ENCODE measurements around the gene KCTD11.

Gene KCTD11

DNA sequence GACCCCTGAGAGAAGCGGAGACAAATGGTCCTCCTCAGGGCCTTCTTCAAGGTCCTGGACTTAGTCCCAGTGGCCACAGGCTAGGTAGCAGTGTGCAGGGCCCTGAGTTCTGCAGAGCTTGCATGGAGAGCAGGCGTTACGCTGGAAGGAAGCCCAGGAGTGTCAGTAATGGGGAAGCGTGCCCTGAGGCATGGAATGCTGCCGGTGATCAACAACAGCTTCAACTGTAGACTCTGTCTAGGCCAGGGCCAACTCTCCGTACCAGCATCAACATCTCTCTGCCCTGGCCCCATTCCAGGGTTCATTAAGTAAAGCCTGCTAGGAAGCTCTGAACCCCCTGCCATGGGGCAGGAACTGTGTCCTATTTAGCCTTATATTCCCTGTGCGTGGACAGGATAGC is 28.4 kb downstream of the KCTD11 start:
- DNase-seq: peak; percentile 25

DNA sequence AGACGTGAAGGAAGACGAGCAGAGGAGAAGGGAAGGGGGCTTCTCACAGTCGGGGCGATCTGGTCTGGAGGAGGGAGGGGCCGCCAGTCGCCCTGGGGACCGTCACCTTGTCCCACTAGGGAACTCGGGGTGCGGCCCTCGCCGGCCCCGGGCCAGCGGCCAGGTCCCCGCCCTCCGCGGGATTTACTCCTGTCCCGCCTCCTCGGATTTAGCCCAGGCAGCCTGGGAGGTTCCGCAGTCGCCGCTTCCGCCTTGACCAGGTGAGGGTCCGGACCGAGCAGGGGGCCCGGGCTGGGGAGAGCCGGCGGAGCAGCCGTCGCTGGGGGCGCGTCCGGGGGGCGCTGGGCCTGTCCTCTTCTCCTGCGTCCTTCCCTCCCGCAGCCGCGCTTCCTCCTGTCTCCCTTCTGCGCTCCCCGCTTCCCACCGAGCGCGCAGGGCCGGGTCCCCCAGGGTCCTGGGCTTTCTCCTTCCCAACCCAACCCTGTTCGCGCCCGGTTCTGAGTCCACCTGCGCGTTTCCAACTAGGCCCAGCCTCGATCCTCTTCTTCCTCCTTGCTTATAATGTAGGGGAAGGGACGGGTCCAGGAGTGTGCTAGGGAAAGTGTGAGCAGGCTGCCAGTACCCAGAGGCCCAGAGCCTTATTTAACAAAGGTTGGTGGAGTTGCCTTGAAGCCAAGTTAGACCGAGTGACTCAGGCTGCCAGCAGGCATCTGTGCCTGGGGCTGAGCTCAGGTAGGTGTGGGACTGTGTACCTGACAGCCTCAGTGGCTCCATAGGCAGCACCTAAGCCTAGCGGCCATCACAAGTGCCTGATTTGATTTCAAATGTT is 29.1 kb downstream of the KCTD11 start, which contains the start of gene TNK1:
Gene TNK1, plus strand, starts transcription at position 235 of the 829 bp plus-strand sequence. CDS start 1,838 bp downstream, outside the sequence.
- no peak for DNase-seq

DNA sequence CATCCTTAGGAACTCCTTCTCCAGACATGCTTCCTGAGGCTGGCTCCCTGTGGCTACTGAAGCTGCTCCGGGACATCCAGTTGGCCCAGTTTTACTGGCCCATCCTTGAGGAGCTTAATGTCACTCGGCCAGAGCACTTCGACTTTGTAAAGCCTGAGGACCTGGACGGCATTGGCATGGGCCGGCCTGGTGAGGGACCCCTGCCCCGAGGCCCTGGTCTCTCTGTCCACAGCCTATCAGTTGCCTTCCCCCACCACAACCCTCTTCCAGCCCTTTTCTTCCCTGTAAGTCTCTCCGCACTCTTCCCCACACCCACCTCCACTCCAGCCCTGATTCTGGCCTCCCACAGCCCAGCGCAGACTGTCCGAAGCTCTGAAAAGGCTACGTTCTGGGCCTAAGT is 30.9 kb downstream of the KCTD11 start:
- DNase-seq: no peak

DNA sequence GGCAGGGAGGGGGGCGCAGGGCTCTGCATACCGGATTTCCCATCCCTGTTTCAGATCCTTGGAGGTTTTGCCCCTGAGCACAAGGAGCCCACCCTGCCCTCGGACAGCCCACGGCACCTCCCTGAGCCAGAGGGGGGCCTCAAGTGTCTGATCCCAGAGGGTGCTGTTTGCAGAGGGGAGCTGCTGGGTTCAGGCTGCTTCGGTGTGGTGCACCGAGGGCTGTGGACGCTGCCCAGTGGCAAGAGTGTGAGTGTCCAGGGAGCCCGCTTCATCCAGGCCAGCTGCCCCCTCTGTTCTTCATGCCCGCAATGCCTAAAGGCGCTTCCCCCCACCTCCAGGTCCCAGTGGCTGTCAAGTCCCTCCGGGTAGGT is 31.4 kb downstream of the KCTD11 start:
- DNase-seq: no peak

DNA sequence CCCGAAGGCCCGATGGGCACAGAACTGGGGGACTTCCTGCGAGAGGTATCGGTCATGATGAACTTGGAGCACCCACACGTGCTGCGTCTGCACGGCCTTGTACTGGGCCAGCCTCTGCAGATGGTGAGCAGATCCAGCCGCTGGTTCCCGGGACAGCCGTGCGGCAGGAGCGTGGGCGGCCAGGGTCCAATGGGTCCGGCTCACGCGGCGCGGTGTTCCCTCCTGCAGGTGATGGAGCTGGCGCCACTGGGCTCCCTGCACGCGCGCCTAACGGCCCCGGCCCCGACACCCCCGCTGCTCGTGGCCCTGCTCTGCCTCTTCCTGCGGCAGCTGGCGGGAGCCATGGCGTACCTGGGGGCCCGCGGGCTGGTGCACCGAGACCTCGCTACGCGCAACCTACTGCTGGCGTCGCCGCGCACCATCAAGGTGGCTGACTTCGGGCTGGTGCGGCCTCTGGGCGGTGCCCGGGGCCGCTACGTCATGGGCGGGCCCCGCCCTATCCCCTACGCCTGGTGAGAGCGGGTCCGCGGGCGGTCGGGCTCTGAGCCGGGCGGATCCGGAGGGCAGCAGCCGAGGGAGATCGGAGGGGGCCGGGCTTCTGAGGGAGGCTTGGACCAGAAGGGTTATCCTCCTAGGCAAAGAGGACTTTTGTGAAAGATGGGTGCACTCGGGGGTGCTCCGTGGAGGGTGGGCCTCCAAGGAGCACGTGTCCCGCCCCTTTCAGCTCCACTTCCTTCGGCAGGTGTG is 32.0 kb downstream of the KCTD11 start:
- peak; percentile 30 for DNase-seq

DNA sequence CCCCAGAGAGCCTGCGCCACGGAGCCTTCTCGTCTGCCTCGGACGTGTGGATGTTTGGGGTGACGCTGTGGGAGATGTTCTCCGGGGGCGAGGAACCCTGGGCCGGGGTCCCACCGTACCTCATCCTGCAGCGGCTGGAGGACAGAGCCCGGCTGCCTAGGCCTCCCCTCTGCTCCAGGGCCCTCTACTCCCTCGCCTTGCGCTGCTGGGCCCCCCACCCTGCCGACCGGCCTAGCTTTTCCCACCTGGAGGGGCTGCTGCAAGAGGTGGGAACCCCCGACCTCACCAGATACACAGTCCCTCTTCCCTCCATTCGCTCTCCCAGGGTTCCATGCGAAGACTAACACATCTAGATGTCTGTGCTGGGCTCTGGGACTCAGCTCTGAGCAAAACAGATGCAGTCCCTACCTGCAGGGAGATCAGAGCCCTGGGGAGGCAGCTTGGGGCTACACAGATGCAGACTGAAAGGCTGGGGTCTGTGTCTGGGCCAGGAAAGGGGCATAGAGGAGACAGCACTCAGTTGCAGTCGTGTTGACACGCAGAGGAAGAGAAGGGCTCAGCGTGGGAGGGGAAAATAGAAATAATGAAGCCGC is 32.6 kb downstream of the KCTD11 start:
- DNase-seq: no peak

DNA sequence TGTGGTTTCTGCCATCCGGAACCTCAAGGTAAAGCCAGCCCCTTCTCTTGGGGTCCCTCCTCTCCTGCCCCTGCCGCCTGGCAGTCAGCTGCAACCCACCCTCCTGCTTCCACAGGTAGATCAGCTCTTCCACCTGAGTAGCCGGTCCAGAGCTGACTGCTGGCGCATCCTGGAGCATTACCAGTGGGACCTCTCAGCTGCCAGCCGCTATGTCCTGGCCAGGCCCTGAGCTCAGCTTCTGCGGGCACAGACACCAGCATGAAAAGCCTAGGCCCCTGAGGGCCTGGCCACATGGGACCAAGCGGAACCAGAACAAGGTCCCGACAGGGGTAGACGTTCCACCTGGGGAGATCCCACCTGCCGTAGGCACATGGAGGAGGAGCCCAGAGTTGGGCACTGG is 36.9 kb downstream of the KCTD11 start:
- DNase-seq: no peak

DNA sequence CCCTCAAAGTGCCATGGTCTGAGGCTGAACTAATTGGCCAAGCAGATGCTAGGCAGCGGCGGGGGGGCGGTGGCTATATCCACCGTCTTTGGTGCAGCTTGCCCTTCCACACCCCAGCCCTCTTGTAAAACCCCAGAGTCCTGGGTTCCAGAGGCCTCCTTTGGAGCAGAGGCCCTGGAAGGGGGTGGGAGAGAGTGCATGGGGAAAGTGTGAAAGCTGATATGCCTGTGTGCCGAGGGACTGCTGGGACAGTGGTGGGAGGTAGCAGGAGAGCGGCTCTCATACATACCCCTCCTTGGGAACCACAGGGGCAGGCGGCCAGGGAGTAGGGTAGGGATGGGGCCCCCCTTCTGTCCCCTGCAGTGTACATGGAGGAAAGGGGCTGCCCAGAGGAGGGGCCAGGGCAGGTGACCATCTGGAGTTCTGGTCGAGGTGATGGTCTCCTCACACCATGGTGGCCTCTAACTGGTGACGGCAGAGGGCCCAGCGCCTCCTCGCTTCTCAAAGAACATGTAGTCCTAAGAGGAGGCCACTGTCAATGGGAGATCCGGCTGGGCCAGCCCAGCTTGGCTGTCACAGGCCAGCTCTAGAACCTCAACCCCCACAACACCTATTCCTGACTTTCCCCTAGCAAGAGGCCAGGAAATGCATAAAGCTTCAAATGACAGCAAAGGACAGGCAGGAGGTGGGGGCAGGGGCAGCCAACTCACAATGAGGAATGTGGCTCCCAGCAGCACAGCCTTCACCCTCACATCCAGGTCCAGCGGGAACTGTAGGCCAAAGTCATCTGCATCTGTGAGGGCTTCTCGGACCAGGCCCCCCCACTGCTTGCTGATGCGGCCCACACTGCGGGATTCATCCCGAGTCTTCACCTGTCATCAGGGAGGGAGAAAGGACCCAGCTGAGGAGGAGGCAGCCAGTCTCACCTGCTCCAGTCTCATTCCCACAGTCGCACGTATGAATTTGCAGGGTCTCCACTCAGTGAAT is 38.3 kb downstream of the KCTD11 start:
- no peak for DNase-seq

DNA sequence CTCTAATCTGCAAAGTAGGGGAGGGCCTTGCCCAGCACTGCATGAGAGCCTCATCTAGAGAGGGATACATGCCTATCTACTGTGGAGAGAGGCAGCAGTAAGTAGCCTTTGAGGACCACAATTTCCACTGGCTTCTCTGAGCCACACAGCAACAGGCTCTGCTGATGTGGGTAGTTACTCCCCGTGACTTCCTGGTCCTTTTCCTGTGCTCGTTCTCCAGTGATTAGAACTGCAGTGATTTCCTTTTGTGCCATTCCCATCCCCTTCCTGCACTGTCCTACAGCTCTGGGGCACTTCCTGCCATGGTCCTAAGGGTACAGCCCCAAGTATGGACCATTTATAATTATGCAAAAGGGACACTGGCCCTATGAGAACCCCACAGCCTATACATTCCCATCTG is 39.3 kb downstream of the KCTD11 start:
- DNase-seq: no peak

DNA sequence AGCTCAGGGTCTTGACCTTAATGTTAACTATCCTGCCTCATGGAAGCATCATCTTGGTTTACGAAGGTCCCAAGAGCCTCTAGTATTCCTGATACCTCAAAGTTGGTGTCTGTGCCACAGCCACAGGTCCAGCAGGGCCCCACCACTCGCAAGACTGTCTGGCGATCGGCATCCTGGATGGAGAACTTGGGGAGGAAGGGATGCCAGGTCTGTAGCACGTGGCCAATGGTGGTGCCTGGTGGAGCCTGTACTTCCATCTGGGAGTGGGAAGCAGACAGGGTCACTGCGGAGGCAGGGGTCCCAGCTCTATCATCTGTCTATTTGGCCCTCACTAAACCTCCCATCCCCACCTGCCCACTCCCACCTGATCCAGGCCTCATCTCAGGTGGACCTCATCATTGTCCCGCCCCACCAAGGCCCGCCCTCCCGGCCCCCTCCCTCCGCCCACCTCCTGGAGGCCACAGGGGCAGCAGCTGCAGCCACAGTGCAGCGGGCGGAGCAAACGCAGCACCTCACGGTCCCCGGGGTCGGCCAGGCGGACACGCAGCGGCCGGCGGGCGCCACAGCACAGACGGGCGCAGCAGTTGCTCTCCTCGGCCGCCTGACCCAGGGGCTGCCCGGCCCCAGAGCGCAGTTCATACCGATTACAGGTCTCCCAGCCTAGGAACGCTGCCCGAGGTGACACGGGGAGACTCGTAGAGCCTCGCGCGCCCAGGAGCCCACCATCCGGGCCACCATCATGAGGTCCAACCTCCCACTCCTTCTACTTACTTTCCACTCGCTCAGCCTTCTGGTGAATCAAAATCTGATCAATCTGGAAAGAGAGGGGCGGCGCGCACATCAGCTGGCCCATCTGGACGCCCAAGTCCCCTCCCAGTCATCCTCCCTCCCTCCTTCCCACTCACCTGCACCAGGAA is 41.0 kb downstream of the KCTD11 start:
- DNase-seq: no peak

DNA sequence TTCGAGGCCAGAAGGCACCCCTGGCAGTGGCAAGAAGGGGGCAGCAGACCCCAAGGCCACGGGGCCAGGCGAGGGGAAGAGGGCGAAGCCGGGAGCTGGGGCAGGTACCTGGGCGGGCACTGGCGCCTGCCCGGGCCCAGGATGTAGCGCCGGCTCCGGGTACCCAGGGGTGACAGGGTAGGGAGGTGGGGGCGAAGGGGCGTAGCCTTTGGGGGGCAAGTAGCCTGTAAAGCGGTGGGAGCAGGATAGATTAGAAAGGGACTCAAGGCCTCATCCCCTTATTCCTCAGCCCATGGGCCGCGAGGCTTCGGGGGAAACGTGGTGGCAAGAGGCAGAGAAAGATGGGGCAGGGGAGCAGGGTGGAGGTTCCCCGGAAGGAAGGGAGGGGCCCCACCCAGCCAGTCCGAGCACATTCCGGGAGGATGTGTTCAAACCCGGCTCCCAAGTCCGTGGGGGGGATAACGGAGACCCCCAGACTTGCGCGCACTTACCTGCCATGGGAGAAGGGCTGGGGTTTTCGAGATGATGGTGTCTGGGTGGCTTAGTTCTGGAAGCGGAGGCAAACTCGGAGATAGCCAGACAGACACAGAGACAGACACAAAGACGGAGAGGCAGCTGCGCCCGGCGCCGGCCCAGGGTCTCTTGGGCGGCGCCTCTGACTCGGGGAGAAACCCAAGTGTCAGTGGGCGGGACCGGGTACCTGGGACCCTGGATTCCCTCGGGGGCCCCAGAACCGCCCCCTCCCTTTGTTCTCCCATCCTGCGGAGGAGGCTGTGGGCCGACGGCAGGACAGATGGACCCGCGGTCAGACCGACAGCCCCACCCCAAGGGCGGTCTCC is 41.9 kb downstream of the KCTD11 start:
- peak; percentile 17 for DNase-seq

DNA sequence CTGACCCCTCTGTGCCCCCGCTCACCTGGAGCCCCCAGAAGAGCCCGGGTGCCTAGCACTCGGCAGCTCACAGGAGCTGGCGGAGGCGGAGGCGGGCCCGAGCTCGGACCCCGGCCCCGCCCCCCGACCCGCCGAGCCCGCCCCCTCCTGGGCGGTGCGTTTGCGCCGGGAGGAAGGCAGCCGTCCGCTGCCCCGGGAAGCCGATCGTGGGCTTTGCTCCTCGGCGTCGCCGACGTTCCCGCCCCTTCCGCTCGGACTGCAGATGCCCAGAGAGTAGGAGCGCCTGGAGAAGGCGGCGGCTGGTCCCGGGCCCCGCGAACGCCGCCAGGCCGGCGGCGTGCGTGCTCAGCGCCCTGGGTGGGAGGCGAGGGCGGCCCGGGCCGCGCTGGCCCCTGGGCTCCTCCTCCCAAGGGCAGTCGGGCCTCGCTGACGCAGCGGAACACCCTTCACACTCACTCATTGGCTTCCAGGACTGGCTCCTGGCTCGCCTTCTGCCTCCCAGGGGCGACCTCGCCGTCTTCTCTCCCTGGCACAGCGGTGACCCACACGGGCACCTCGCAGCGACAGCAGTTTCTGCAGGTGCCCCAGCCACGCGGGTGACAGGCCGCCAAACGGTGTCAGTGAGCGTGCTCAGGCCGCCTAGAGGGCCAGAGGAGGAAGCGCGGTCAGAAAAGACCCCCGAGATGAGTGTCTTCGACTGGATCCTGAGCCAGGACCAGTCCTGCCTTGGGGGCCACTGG is 42.7 kb downstream of the KCTD11 start, which contains the start of gene PLSCR3:
Gene PLSCR3, minus strand, starts transcription at position 74 of the 740 bp plus-strand sequence. CDS start 415 bp downstream, outside the sequence.
- peak; percentile 84 for DNase-seq

DNA sequence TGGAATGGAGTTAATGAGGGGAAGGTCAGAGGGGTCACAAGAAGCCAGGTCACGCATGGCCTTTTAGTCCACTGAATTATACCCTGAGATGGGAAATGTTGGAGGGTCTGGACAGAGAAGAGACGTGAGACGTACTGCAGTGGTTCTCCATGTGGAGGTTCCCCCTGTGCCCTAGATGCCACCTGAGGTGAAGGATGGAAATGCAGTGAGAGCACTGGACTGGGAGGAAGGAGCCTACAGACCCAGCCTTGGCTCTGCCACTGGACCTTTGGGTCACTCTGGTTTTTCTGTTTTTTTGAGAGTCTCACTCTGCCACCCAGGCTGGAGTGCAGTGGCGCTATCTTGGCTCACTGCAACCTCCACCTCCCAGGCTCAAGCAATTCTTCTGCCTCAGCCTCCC is 44.2 kb downstream of the KCTD11 start:
- no peak for DNase-seq

DNA sequence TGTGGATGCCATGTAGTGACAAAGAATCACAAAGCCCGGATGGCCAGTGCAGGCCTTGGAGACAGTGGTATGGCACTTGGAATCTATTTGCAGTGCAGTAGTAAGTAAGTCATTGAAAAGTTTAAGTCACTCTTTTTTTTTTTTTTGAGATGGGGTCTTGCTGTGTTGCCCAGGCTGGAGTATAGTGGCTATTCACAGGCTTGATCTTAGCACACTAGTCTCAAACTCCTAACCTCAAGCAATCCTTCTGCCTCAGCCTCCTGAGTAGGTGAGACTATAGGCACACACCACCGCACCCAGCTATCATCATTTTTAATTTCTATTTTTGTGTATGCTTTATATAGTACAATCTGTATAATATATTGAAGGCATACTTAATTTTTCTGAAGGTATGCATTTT is 46.6 kb downstream of the KCTD11 start:
- DNase-seq: no peak

DNA sequence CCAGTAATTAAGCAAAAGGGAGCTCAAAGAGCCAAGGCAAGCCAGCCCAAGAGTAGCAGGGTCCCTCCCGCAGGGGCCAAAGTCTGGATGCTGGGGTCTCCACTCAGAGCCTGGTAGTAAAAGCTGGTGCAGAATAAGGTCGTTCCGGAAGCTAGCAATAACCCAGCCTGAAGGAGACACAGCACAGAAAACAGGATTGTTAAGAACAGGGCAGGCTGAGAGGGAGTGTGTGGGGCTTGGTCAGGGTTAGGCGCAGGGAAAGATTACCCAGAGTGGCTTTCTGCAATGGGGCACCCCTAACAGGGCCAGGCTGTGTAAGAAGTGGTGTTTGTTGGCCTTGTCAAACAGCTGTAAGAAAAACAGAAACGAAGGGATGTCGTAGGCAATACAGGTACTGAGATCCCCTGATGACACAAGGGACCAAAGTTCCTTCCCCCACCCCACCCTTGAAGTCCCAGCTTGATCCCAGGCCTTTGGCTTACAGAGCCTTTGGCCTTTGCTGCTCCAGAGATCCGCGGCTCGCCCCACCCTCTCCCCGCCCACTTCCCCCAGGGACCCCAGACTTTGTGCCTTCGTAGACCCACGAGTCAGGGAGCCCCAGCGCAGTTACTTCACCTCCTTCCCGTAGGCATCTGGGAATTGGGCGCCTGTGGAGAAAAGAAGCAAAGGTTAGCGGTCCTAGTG is 51.2 kb downstream of the KCTD11 start:
- peak; percentile 12 for DNase-seq

DNA sequence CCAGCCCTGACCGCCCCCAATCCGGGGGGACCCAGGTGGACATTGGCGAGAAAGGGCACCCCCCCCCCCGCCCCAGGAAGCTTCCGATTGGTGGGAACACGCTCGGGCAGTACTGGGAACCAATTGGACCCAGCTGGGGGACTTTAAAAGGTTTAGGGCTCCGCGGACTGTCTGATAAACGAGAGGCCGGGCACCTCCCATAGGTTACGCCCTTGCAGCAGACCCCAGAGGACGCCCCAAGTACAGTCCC is 51.7 kb downstream of the KCTD11 start:
- DNase-seq: no peak

DNA sequence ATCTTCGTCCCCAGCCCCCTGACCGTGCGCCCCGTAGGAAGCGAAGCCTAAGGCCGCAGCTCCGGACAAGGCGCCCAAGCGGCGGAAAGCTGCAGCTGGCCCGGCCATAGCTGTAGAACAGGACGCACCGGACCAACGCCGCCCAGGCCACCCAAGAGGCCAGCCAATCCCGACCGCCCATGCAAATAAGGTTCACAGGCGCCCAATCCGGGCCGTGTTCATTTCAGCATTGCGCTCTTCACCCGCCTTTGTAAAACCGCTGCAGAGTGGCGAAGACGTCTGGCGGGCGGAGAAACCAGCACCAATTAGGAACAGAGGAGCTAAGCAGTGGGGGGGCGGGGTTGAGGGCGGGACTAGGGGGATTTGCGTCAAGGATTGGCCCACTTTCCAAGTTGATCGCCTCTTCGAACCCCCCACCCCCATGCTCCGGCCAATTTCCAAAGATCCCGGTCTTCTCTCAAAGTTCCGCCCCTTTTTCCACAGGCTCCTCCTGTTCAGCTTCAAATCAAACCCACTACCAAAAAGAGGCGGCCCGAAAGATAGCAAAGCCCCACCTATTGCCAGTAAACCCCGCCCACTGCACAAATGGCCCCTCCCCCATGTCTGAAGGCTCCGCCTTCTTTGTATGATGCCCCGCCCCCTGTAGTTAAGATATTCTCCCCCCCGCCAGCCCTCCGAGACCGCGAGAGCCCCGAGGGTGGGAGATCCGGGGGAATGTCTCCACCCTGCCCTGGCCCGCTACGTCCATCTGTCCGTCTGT is 52.2 kb downstream of the KCTD11 start, which contains the start of gene TMEM256:
Gene TMEM256, minus strand, starts transcription at position 121 of the 760 bp plus-strand sequence. Its CDS starts 13 bp downstream, at position 108.
- DNase-seq: peak; percentile 100
